Mesothelial cell of epicardium (in vitro differentiated cells): ENCODE data around the gene AMBRA1. TPM values are rescaled to one million over a fixed set of nuclear protein-coding genes. Genes with fewer than 3 reads are reported as not detected.

ENCODE experiments used
- DNase-seq, 2 experiments: peaks; one replicate each; pipeline ENCODE4 v3.0.0; 2021; ENCODE audit warnings: low spot score in 2 of 2; ENCODE audit not compliant: unreplicated experiment in 2 of 2
- H3K27ac Mint-ChIP-seq: 2 replicates; pipeline ENCODE4 v1.8.0; 2021; ENCODE audit warnings: mixed read lengths
- H3K27me3 Mint-ChIP-seq: 2 replicates; pipeline ENCODE4 v1.8.0; 2021; ENCODE audit warnings: low read depth, mixed read lengths
- H3K36me3 Mint-ChIP-seq: 2 replicates; pipeline ENCODE4 v1.8.0; 2021; ENCODE audit warnings: mixed read lengths
- H3K4me1 Mint-ChIP-seq: 2 replicates; pipeline ENCODE4 v1.8.0; 2021; ENCODE audit warnings: mixed read lengths
- H3K4me3 Mint-ChIP-seq: 2 replicates; pipeline ENCODE4 v1.8.0; 2021; ENCODE audit warnings: mild to moderate bottlenecking, moderate library complexity, mixed read lengths
- H3K9me3 Mint-ChIP-seq: 2 replicates; pipeline ENCODE4 v1.8.0; 2021; ENCODE audit warnings: mixed read lengths
- total RNA-seq: library from RNA; stranded (reverse); gene quantifications from 3 replicates; pipeline ENCODE4 v1.2.1, GENCODE V29; 2021
- TF ChIP-seq, protein P1 (sequence below): fragments of 200-600 bp; sonication (generic); IDR thresholded peaks from one replicate; pipeline ENCODE4 v1.5.0; 2021; ENCODE audit warnings: antibody characterized with exemption; ENCODE audit not compliant: unreplicated experiment

The AMBRA1 gene
- total RNA-seq, 1 donor from 2014 or later: 48.4 TPM

DNA sequence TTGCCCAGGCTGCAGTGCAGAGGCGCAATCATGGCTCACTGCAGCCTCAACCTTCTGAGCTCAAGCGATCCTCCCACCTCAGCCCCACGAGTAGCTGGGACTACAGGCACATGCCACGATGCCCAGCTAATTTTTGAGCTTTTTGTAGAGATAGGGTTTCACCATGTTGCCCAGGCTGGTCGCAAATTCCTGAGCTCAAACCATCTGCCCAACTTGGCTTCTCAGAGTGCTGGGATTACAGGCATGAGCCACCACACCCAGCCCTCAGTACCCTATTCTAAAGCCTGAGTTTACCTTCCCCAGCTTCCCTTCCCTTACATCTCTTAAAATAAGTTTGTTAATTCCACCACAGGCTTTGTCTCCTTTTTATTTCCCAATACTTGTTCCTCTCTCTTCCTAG, 59.1 kb downstream of the AMBRA1 start:
- Mint-ChIP-seq H3K36me3 (no peaks in the 10 kb centered on the region), H3K9me3 (peaks cover 5% of the 10 kb centered on the region), H3K4me1 (peaks cover 12% of the 10 kb centered on the region), H3K27ac (no peak overlapping the region), H3K27me3 (no peaks in the 10 kb centered on the region), H3K4me3 (no peak overlapping the region)
- DNase-seq: no peak
- TF ChIP-seq, protein P1, sequence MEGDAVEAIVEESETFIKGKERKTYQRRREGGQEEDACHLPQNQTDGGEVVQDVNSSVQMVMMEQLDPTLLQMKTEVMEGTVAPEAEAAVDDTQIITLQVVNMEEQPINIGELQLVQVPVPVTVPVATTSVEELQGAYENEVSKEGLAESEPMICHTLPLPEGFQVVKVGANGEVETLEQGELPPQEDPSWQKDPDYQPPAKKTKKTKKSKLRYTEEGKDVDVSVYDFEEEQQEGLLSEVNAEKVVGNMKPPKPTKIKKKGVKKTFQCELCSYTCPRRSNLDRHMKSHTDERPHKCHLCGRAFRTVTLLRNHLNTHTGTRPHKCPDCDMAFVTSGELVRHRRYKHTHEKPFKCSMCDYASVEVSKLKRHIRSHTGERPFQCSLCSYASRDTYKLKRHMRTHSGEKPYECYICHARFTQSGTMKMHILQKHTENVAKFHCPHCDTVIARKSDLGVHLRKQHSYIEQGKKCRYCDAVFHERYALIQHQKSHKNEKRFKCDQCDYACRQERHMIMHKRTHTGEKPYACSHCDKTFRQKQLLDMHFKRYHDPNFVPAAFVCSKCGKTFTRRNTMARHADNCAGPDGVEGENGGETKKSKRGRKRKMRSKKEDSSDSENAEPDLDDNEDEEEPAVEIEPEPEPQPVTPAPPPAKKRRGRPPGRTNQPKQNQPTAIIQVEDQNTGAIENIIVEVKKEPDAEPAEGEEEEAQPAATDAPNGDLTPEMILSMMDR: no peak

DNA sequence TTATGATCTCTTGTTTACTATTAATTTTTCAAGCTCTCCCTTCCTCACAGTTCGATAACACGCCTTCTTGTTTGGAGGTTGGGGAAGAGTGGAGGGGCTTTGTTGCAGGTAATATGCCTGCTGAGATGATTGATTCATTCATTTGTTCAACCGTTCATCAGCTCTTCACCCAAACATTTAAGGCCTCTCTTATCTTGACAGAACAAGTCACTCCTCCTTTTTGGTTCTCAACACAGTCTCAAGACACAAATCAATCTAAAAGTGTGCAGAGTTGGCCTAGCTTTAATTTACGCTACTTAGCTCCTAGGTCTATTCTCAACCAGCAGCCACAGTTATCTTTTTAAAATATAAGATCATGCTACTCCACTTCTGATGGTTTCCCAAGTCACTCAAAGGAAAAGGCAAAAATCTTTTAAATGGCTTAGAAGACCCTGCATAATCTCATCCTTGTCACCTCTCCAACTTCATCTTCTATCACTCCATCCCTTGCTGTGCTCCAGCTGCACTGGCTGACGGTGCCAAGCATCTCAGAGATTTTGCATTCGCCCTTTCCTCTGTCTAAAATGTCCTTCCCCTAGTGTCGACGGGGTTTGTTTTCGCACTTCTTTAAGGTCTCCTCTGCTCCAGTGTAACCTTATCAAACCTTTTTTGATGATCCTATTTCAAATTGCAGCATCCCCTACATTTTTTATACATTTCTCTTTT, 60.3 kb downstream of the AMBRA1 start:
- no peak overlapping the region for H3K27ac Mint-ChIP-seq
- peaks cover 5% of the 10 kb centered on the region for H3K9me3 Mint-ChIP-seq
- no peak for DNase-seq
- peaks cover 12% of the 10 kb centered on the region for H3K4me1 Mint-ChIP-seq
- H3K36me3 Mint-ChIP-seq: no peaks in the 10 kb centered on the region
- TF ChIP-seq, protein P1: no peak
- H3K27me3 Mint-ChIP-seq: no peaks in the 10 kb centered on the region
- no peak overlapping the region for H3K4me3 Mint-ChIP-seq

DNA sequence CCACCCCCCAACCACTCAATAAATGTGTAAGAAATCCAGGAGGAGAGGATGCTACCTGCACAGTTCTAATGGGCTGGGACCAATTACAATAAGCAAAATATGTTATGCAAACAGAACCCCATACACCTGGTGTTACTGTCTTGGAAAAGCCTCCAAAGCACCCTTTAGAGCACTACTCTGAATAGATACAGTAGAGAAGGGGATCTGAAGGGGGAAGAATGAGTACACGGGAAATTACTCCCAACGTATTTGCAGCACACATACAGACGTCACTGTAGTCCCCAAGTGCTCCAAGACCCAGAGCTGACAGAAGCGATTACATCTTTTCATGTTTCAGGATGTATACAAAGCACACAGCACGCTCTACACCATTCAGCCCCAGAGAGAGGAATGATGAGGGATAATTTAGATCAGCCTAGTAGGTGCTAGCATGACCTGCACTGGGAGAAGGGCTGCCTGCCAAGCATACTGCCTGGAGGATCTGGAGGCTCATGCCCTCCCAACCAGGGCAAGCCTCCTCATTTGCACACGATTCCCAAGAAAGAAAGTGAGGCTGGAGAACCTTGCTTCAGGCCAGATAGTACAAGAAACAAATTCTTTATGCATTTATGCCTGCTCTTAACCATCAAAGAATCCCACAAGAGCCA, 63.8 kb downstream of the AMBRA1 start:
- Mint-ChIP-seq H3K36me3 (no peaks in the 10 kb centered on the region), H3K27me3 (no peaks in the 10 kb centered on the region), H3K4me1 (peaks cover 5% of the 10 kb centered on the region), H3K9me3 (peaks cover 5% of the 10 kb centered on the region), H3K4me3 (no peak overlapping the region), H3K27ac (no peak overlapping the region)
- TF ChIP-seq, protein P1: no peak
- DNase-seq: no peak

DNA sequence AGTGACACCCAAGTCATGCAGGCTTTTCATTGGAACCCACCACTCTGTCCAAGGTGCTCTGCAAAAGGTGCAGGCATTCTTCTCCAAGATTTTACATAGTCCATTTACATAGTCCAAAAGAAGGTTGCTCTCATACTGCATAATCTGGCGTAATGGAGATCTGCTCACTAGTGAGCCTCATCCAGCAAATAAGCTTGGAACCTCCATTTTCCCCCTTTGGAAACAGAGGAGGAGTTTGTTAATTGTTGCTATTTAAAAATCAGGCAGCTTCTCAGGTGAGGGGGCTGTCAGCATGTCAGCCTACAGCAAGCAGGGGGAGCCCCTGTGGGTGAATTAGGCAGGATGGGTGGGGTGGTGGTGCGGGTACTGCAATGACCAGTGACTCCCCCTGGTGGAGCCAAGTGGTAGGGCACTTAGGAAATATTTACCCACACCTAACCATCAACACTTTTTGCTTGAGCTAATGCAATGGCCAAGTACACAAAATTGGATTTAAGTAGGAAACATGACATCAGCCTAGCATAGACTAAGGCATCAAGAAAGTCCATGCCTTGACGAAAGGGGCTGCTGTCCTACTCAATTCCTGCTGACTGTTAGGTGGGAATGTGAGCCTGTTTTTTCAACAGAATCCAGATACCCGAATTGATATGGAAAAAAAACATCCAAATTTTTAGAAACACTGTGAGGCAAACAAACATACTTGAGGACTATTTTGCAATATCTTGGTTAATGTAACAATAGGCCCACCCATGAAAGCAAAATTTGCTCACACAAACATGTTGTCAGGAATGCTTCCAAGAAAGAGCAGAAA, 64.5 kb downstream of the AMBRA1 start:
- Mint-ChIP-seq H3K27ac (no peak overlapping the region), H3K4me1 (peaks cover 5% of the 10 kb centered on the region), H3K4me3 (no peak overlapping the region), H3K9me3 (peaks cover 5% of the 10 kb centered on the region), H3K36me3 (no peaks in the 10 kb centered on the region), H3K27me3 (no peaks in the 10 kb centered on the region)
- DNase-seq: peak; percentile 32 to 75
- TF ChIP-seq, protein P1: peak; percentile 99

DNA sequence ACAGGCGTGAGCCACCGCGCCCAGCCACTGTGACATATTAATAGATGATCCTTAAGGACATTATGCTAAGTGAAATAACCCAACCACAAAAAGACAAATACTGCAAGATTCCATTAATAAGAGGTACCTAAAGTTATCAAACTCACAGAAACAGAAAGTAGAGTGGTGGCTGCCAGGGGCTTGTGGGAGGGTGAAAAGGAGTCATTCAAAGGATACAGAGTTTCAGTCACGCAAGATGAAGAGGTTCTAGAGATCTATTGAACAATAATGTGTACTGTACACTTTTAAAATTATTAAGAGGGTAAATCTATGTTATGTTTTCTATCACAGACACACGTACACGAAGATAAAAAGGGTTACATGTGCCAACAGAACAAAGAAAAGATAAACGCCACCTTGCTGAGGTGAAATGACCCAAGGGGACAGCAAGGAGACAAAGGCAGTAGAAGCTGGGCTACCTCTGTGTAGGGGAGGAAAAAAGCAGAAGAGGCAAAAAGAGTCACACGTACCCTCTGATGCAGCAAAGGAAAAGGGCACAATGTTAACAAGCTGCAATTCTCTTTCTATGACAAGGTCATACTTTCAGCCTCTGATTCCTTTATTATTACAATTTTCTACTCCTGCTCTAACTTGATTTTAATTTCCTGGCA, 65.3 kb downstream of the AMBRA1 start:
- H3K9me3 Mint-ChIP-seq: peaks cover 5% of the 10 kb centered on the region
- peak overlapping the region; percentile 14 for H3K27ac Mint-ChIP-seq
- TF ChIP-seq, protein P1: no peak
- peaks cover 3% of the 10 kb centered on the region for H3K4me1 Mint-ChIP-seq
- H3K36me3 Mint-ChIP-seq: no peaks in the 10 kb centered on the region
- DNase-seq: no peak
- no peak overlapping the region for H3K4me3 Mint-ChIP-seq
- H3K27me3 Mint-ChIP-seq: no peaks in the 10 kb centered on the region
